Measurements from ENCODE around the gene PKNOX2. TPM values are rescaled to one million over a fixed set of nuclear protein-coding genes. Genes with fewer than 3 reads are reported as not detected.

PKNOX2 gene
- total and polyA plus RNA-seq, 2 of the 8 experiments (the other 6 are each of a cell fraction or from before 2014, with no cell fraction given): 2.0 TPM

- no peak overlapping the region for H4K8ac ChIP-seq (ENCODE audit: extremely low read depth, insufficient read depth, low read length)
- no peak overlapping the region for H3K27ac ChIP-seq (ENCODE audit: low read depth, low read length)
- no peak overlapping the region for H2BK20ac ChIP-seq (ENCODE audit: low read length)
- no peak for DNase-seq (ENCODE audit: low read depth in 1 of 2, low spot score in 2 of 2)
- H3K4me1 ChIP-seq (replicated peaks in 1 of 4; ENCODE audit: control insufficient read depth in 3 of 4, insufficient read depth in 4 of 4, low read length in 3 of 4): peaks cover 5 to 15% (median 9%) of the 10 kb centered on the region in 4 experiments
- H2AK5ac ChIP-seq (ENCODE audit: low read depth, low read length): no peak overlapping the region
- H2BK15ac ChIP-seq (ENCODE audit: low read length): no peak overlapping the region
- H4K91ac ChIP-seq (replicated peaks; ENCODE audit: insufficient read length, low read length): no peak overlapping the region
- H2BK120ac ChIP-seq (replicated peaks; ENCODE audit: low read depth, low read length): no peak overlapping the region
- no peaks in the 10 kb centered on the region for H3K36me3 ChIP-seq (ENCODE audit: control insufficient read depth in 2 of 4, insufficient read depth in 4 of 4, low read length in 3 of 4)
- no peak overlapping the region for H2BK12ac ChIP-seq (ENCODE audit: low read depth, low read length)
- no peak overlapping the region for H3K23ac ChIP-seq (ENCODE audit: insufficient read length)
- WGBS, 2 experiments (ENCODE audit: extremely low coverage in 1 of 2, insufficient coverage in 1 of 2, insufficient read length in 1 of 2, insufficient replicate concordance in 2 of 2, low coverage in 1 of 2, low lambda C conversion rate in 2 of 2, missing lambda C conversion rate in 1 of 2): 90% methylated on average over 5 of the region's 5 CpGs; no CpG with 5 or more reads in 1 of the 2 experiments
- no peak overlapping the region for H2AFZ ChIP-seq (ENCODE audit: low read length)
- H3K4me3 ChIP-seq (ENCODE audit: extremely low read depth in 1 of 4, insufficient read depth in 2 of 4, low read depth in 3 of 4, low read length in 4 of 4): no peak overlapping the region
- no peaks in the 10 kb centered on the region; the same call in 1 of the 2 replicates for H3K23me2 ChIP-seq (ENCODE audit: low read depth, low read length)
- ChIA-PET CTCF (ENCODE audit: partially characterized antibody) (interaction anchor here (0.6 to 2.1 kb wide), 14 partner anchors 8 to 306 kb away, joined by 3 to 11 read pairs (median 4); no protein-coding TSS in a partner anchor), POLR2A (ENCODE audit: partially characterized antibody) (interaction anchor here (1.3 kb wide), 1 partner anchor 24 kb away, joined by 3 read pairs; no protein-coding TSS in a partner anchor)
- no peak overlapping the region for H3K56ac ChIP-seq (replicated peaks; ENCODE audit: insufficient read length, low read depth, low read length)
- H3K4me2 ChIP-seq (ENCODE audit: insufficient read depth in 1 of 2, low read depth in 2 of 2, low read length in 2 of 2): no peak overlapping the region
- no peaks in the 10 kb centered on the region for H3K79me2 ChIP-seq (ENCODE audit: control insufficient read depth in 1 of 2, insufficient read depth in 2 of 2, low read length in 2 of 2)
- no peak overlapping the region for H4K5ac ChIP-seq (ENCODE audit: insufficient read length, low read depth, low read length)
- no peak for FAIRE-seq
- H3K27me3 ChIP-seq (replicated peaks in 1 of 4; ENCODE audit: control insufficient read depth in 3 of 4, extremely low read depth in 1 of 4, insufficient read depth in 3 of 4, low read length in 3 of 4): no peaks in the 10 kb centered on the region; a peak in 3 of 7 replicates
- no peak overlapping the region for H3K18ac ChIP-seq (ENCODE audit: extremely low read depth, low read length)
- H3K9me3 ChIP-seq (ENCODE audit: insufficient read depth in 2 of 2, low read depth in 1 of 2, low read length in 1 of 2): no peaks in the 10 kb centered on the region
- no peaks in the 10 kb centered on the region for H4K20me1 ChIP-seq (replicated peaks in 1 of 2; ENCODE audit: control insufficient read depth in 1 of 2, insufficient read depth in 2 of 2, low read length in 2 of 2)
- H3K9ac ChIP-seq (replicated peaks in 1 of 4; ENCODE audit: extremely low read depth in 1 of 4, low read depth in 3 of 4, low read length in 3 of 4): no peak overlapping the region
- H3K14ac ChIP-seq (ENCODE audit: insufficient read length): no peak overlapping the region
- H2BK5ac ChIP-seq (ENCODE audit: low read depth, low read length): no peak overlapping the region
- H3K79me1 ChIP-seq (ENCODE audit: low read depth, low read length): no peaks in the 10 kb centered on the region
- H3K4ac ChIP-seq (replicated peaks; ENCODE audit: insufficient read length, low read depth, low read length): no peak overlapping the region
- no peak for TF ChIP-seq NRF1 (IDR thresholded peaks at IDR 0.05; ENCODE audit: low read depth, low read length)
Measured at GRCh38 chr11:125397421-125397820, 232.9 kb downstream of the PKNOX2 start.

Data from H1 (cell line).